Raji (cell line): Measurements from ENCODE around the gene LPP.

Experiments
- POLR2A ChIP-seq: IDR thresholded peaks from 2 replicates; pipeline ENCODE4 v1.6.1; 2011; ENCODE audit warnings: low read depth, low read length, control low read depth; ENCODE audit not compliant: insufficient read depth

LPP gene

GRCh38 chr3:188351648-188352047 lies 197.7 kb downstream of the LPP start:
- TF ChIP-seq POLR2A, result no peak

GRCh38 chr3:188352196-188352927 lies 198.4 kb downstream of the LPP start:
- TF ChIP-seq POLR2A, result no peak

- TF ChIP-seq POLR2A, result no peak
Observed at GRCh38 chr3:188353426-188353825, 199.5 kb downstream of the LPP start.

- no peak for TF ChIP-seq POLR2A
Observed at GRCh38 chr3:188358787-188359493, 205.0 kb downstream of the LPP start.

GRCh38 chr3:188360364-188360881 lies 206.5 kb downstream of the LPP start:
- no peak for TF ChIP-seq POLR2A

- no peak for TF ChIP-seq POLR2A
Observed at GRCh38 chr3:188361888-188362287, 207.9 kb downstream of the LPP start.

GRCh38 chr3:188362405-188362831 lies 208.5 kb downstream of the LPP start:
- TF ChIP-seq POLR2A, result no peak

GRCh38 chr3:188365184-188365583 lies 211.2 kb downstream of the LPP start:
- TF ChIP-seq POLR2A, result no peak

GRCh38 chr3:188365988-188366698 lies 212.2 kb downstream of the LPP start:
- no peak for TF ChIP-seq POLR2A

GRCh38 chr3:188367678-188368077 lies 213.7 kb downstream of the LPP start:
- no peak for TF ChIP-seq POLR2A

GRCh38 chr3:188369526-188369925 lies 215.6 kb downstream of the LPP start:
- TF ChIP-seq POLR2A, result no peak

- TF ChIP-seq POLR2A, result no peak
Observed at GRCh38 chr3:188370081-188370830, 216.3 kb downstream of the LPP start.

GRCh38 chr3:188378786-188379185 lies 224.8 kb downstream of the LPP start:
- TF ChIP-seq POLR2A, result no peak

- no peak for TF ChIP-seq POLR2A
Observed at GRCh38 chr3:188380252-188380651, 226.3 kb downstream of the LPP start.

GRCh38 chr3:188380722-188381121 lies 226.8 kb downstream of the LPP start:
- no peak for TF ChIP-seq POLR2A
